ENCODE data around the gene PRKCE.

Gene PRKCE

DNA sequence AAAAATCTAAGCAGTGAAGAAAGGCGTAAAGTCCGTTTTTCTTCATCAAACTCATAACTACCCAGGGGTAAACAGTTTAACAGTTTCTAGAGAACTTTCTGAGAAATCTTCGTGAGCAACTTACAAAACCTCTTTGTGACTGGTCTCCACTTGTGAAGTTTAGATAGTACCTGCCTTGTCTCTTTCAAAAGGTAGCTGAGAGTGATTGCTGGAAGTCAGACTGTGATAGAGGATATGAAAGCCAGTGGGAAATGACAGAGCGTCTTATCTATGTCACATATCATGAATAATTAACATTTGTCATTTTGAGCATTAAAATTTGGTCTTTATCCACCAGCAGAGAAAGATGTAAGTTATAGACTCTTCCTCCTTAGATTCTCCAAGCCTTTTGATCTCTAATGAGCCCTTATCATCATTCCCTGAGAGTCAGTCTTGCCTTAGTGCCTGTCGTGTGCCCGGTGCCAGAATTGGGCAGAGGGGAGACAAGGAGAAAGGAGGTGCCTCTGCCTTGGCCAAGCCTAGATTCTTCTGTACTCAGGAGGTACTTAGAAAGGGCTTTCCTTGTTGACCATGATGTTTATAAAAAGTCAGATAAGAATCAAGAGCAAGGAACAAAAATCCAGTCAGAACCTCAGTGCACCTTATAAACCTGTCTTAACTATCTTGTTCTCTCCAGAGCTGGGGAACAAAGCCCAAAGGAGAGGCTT lies 440.6 kb downstream of the PRKCE start:
- DNase-seq (ENCODE audit: low read depth in 2 of 3, low spot score in 2 of 3), result no peak

DNA sequence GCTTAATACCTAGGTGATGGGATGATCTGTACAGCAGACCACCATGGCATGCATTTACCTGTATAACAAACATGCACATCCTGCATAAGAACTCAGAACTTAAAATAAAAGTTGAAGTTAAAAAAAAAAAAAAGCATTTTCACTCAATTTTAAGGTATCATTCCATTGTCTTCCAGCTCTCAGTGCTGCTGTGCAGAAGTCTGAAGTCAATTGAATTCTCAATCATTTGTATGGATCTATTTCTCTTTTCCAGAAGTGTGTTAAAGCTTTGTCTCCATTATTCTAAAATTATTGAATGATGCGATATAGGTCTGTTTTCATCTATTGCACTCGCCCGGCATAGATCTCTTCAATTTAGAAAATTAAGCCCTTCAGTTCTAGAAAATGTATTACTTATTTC lies 443.2 kb downstream of the PRKCE start:
- DNase-seq (ENCODE audit: low read depth in 2 of 3, low spot score in 2 of 3), result no peak

DNA sequence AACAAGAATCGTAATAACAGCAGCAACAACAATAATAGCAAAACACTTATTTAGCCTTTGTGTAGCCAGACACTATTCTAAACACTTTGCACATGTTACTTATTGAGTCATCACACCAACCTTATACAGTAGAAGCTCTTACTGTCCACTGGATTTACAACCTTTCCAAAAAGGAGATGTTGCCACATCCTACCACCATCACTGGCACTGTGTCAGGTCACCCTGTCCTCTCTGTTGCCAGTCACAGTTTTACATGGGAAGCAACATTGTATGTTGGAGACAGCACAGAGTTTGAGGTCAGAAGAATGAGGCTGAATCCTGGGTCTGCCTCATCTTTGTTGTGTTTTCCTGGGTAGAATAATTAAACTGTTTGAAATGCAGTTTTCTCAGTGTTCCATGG lies 444.4 kb downstream of the PRKCE start:
- no peak for DNase-seq (ENCODE audit: low read depth in 2 of 3, low spot score in 2 of 3)

DNA sequence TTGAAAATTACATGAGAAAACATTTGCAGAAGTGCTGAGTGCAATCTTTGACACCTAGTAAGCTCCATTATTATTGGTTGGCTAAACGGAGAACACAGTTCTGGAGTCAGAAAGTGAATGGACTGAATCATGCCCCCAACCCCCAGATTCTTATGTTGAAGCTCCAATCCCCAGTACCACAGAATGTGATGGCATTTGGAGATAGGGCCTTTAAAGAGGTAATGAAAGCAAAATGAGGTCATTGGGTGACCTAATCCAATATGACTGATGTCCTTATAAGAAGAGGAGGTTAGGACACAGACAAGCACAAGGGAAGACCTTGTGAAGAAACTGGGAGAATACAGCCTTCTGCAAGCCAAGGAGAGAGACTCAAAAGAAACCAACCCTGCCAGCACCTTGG lies 444.8 kb downstream of the PRKCE start:
- DNase-seq (ENCODE audit: low read depth in 2 of 3, low spot score in 2 of 3), result no peak

DNA sequence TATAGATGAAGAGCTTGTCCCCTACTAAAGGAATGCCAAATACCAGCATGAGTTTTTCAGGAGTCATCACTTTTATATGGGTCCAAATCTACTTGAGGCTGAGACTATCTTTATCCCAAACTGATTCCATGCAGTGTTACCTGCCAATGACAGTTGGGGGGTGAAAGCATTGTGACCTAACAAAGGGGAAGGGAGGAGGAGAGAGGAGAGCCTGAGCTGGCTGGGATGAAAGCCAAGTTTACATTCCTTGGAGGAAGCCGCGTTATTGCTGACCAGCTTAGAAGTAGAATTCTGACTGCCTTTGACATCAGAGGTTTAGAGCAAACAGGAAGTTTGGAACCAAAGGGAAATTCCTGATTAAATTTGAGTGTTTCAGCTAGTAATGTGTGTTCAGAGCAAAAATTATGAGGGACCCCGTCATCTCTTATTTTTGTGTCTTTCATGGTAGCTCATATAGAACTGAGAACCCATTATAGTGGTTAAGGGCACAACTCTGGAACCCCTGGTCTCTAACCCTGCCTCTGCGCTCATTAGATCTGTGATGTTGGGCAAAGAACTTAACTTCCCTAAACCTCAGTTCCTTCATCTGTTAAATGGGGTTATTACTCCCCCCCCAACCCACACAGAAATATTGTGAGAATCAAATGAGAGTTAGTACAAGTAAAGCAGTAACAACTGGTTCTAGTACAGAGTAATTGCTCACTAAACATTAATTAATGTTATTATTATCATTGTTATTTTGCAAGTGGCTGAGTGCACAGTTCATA lies 446.4 kb downstream of the PRKCE start:
- DNase-seq (ENCODE audit: low read depth in 2 of 3, low spot score in 2 of 3), result no peak

DNA sequence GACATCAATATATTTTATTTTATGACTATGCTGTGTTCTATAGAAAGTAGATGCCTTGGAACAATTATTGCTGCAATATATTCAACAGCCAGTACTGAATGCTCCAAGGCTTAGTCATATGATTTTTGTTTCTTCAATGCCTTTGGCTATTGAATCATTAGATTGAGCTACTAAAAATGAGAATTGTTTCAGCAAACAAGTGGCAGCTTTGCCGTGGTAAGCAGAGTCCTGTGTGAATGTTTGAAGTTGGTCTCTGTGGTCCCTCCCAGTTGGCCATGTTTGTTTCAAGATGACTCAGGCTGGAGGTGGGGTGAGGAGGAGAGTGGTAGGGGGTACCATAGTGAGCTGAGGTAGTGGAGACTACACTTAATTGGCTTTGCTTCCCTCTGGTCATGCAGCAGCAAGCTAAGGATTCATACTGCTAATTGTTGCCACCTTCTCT lies 447.2 kb downstream of the PRKCE start:
- no peak for DNase-seq (ENCODE audit: low read depth in 2 of 3, low spot score in 2 of 3)

DNA sequence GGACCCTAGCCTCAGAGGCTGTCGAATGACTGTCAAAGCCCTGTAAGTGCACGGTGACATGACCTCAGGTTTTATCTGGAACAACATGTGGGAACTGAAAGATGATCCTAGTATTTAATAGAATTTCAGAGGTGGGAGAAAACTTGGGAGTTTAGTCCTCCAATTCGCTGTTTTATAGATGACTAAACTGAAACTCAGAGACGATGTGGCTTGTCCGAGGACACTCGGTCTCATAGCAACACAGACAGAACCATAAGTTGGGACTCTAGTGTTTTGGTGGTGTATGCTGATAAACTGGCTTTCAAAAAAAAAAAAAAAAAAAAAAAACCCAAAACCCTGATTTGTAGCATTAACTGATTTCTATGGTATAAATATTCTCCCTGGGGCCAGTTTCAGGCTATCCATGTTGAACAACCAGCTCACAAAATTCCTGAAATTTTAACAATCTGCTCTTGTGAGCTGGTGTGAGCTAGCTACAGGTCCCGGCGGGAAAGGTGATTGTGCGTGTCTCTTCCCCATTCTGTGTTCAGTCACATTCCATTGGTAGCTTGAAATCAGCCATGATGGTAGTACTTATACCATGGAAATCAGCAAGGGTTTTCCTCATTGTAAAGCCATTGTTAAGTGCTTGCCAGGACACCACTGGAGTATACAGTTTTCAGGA lies 450.2 kb downstream of the PRKCE start:
- no peak for DNase-seq (ENCODE audit: low read depth in 2 of 3, low spot score in 2 of 3)

DNA sequence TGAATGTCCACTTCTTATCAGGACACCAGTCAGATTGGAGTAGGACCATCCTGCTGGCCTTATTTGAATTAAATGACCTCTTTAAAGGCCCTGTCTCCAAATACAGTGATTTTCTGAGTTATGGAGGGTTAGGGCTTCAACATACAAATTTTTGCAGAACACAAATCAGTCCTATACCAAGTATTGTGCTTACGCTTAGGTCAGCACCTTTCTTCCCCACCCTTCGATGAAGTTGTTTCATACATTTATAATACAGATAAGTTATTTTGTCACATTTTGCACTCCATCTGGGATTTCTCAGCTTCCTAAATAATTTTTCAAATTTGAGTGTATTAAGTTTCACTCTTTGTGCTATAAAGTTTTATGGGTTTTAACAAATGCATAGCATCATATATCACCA lies 455.2 kb downstream of the PRKCE start:
- DNase-seq (ENCODE audit: low read depth in 2 of 3, low spot score in 2 of 3), result no peak

DNA sequence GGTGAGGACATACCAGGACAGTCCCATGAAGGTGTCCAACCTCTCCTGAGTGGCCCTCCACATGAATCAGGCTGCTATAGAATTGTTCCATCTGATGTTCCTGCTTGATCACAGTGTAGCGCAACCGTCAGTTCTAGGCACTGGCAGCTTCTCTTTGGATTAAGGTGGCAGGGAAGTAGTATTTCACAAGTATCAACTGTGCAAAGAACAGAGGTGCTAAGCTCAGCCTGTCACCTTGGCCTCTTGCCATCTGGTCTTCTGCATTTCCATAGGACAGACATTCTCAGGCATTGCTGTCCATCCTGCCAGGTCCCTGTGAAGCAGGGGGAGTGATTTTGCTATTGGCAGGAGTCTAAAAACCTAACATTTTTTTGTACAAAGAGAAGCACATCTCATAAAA lies 463.5 kb downstream of the PRKCE start:
- no peak for DNase-seq (ENCODE audit: low read depth in 2 of 3, low spot score in 2 of 3)

DNA sequence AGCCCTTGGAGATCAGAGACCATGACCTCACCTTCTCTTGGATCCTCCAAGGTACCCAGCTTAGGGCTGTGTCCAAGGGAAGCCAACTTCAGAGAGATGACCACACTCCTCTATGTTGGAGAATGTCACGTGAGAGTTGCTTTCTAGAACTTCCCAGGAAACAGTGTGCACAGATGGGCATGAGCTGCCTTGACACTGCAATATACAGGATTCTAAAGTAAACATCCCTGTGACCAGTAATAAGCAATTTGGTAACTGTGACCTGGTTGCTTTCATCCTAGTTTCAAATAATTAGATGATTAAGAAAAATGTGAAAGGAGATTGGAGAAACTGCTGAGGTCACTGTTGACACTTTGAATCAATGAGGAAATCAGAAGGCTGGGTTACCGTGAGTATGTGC lies 464.7 kb downstream of the PRKCE start:
- DNase-seq (ENCODE audit: low read depth in 2 of 3, low spot score in 2 of 3), result no peak

DNA sequence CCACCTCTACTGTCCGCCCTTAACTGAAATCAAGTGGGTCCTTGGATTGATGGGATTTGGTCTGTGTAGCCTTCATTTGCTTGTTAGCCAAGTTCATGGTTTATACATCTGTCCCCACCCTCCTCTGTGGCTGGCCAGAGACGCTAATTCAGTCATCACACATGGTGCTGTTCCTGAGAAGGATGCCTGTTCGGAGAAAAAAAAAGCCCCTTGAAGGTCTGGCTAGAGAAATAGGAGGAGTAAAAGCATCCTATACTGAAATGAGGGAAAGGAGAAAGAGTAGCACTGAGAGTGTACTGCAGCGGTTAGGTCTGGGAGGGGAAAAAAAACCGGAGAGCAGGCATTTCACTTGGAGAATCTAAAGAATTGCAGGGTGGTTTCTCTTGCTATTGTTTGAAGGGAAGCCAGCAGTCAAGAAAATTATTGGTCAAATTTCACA lies 465.1 kb downstream of the PRKCE start:
- no peak for DNase-seq (ENCODE audit: low read depth in 2 of 3, low spot score in 2 of 3)

DNA sequence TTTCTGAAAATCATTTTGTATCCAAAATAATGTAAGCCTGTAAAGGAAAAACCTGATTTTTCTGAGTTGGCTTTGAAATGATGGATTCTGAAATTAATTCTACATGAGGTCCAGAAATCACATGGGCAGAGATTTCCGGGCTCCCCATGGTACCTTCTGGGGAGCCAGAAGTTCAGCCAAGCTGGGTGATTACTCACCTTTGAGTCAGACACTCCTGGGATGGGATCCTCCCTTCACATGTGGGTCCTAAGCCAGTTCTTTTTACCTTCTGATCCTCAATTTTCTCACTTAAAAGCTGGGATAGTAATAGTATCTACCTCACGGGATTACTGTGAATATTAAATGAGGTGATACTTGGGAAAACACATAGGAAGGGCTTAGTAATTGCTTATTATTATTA lies 465.9 kb downstream of the PRKCE start:
- DNase-seq (ENCODE audit: low read depth in 2 of 3, low spot score in 2 of 3), result no peak

DNA sequence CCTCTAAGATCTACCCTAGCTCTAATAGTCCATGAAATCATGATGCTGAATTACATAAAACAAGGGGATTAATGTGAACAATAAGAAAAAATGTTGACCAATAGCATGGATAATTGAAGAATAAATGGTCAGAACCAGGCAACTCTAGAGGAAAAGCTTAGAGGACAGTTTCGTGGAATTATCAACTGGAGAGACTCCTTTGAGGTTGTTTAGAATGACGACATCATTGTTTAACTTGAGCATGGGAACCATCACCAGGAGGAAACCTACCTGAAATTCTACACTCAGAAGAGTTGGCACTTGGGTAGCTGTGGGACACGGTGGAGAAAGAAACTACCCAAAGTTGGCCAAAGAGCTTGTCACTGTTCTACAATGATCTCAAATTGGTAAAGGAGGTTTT lies 466.5 kb downstream of the PRKCE start:
- no peak for DNase-seq (ENCODE audit: low read depth in 2 of 3, low spot score in 2 of 3)

DNA sequence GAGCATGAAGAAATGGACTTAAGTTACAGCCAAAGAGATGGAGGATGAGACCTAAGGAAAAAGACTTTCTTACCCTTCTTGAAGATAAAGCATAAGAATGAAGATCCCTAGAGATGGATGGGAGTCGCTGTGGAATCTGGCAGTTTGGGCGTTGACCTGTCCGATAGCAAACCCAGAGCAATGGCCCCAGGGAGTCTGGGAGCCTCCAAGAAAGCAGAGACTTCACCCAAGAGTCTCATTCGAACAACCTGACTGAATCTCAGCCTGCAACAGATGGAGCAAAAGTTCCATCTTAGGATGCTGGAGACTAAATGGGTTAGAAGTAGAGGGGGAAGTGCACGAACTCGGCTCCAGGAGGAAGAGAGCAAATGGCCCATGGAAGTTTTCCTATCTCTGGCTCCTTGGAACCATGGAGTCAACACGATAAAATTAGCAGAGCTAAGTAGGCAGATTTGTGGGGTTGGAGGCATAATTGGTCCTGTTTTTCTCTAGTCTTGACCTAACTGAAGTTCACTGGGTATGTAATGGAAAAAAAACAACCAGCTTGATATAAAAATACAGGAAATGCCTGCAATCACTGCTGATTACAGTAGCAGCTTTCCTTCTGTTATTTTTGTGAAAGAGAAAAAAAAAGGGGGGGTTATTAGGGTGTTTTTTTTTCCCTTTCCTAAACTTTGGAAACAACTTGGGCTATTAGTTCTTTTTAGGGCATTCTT lies 467.3 kb downstream of the PRKCE start:
- DNase-seq (ENCODE audit: low read depth in 2 of 3, low spot score in 2 of 3), result no peak

DNA sequence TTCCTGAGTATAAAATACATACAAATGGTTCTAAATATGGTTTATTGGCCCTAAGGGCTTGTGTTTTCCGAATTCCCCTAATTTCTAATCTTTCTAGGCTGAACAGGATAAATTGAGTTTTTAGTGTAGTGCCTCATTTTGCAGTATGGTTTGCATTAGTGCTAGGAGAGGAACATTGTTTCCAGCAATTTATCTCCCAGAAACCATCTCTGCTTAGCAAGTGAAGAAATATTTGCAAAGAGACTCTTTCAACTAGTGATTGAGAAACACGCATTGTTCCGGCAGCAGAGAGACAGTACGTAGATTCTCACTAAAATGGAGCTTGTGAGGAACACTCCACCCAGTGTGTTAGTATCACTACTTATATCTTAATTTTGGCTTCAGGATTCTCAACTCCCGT lies 468.0 kb downstream of the PRKCE start:
- DNase-seq (ENCODE audit: low read depth in 2 of 3, low spot score in 2 of 3), result no peak

DNA sequence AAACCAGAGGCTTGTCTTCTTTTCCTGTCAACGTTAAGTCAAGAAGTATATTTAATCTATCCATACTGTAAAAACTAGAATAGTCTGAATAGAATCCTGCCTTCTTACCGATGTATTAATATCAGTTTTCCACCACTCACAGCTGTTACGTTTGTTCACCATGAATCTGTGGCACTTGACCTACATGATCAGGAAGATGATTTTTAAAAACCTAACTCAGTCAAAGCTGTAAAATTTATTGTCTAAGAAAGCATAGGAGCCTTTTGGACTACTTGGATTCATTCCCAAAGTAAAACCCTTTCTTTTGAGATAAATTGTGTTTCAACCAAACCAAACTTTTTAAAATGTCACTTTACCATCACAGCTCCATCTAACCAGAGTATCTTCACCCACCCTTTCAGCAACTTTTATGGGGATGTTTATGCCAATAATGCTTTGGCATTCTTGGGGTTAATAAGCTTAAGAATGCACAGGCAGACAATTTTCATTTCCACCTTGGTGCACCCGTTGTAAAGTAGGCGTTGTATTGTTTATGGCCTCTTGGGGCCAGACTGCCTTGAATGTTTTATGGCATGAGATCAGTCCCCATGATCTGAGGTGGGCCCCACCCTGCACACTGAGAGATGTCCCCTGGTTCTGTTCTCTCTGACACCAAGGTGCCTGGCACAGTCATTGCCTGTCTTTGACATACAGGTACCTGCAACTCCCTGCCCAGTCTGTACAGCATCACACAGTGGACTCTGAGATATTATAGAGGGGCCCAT lies 469.5 kb downstream of the PRKCE start:
- no peak for DNase-seq (ENCODE audit: low read depth in 2 of 3, low spot score in 2 of 3)

DNA sequence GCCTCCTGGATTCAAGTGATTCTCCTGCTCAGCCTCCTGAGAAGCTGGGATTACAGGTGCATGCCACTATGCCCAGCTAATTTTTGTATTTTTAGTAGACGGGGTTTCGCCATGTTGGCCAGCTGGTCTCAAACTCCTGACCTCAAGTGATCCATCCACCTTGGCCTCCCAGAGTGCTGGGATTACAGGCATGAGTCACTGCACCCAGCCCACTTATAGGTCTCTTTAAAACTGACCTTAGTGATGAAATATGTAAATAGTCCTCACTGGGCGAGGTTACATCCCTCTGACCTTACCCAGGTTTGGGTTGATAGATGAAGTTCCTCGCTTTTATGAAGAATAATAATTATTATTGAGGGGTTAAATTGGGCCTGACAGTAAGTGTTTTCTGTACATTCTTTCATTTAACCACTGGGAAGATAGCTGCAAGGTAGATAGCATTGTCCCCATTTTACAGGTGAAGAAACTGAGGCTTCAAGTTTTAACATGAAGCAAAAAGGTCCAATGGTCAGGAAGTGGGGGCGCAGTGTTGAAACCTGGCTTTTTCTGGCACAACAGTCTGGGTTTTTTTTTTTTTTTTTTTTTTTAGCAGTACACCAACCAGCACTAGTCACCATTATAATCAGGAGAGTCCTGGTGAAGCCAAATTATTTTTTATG lies 471.0 kb downstream of the PRKCE start:
- no peak for DNase-seq (ENCODE audit: low read depth in 2 of 3, low spot score in 2 of 3)

DNA sequence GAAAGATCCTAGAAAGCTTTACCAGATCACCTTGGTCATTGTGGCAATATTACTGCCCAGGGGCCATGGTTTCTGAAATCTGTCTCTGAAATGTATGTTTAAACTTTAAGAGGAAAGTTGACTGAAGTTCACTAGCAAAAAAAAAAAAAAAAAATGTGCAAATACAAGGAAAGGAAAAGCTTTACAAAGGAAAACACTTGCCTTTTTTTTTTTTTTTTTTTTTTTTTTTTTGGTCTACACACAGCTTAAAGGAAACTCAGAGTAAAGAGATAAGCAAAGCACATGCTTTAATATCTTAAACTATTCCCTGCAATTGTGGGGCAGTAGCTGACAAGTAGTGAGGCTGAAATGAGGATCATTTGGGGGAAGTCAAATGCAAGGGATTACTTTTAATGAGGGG lies 471.5 kb downstream of the PRKCE start:
- DNase-seq (ENCODE audit: low read depth in 2 of 3, low spot score in 2 of 3), result no peak

DNA sequence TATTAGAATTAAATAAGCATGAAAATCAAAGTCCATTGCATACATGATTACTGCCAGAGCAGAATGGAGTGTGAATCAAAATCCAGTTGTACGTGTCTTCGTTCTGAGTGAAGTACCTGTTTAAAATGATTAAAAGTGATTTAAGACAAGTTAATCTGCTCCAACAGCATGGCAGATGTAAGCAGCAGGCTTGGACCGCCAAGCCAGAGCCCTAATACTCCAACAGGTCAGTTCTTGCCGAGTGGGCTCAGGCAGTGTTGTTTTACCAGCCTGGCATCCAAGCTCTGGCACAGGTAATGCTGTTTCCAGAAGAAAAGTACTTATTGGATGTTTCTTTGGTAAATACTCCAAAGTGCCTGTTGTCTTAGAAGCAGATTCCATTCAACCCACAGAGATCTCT lies 474.3 kb downstream of the PRKCE start:
- no peak for DNase-seq (ENCODE audit: low read depth in 2 of 3, low spot score in 2 of 3)

DNA sequence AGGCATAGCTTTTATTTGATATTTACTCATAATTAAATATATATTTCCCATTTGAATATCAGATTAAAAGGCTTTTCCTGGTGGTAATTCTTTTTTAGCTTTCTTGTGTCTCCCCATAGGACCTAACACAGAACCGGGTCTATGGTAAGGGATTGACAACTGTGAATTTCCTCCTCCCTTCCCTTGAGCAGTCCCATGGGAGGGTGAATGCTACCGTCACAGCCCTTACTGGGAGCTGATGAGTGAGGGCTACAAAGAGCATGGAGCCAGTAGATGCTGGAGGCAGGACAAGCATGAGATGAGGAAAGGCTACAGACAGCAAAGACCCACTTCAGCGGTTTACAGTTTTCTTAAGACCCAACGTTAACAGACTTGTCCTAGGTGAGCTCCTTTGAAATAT lies 475.1 kb downstream of the PRKCE start:
- DNase-seq (ENCODE audit: low read depth in 2 of 3, low spot score in 2 of 3), result no peak
